K562 (cell line): ENCODE data around the gene BLTP3A. TPM values are rescaled to one million over a fixed set of nuclear protein-coding genes. Genes with fewer than 3 reads are reported as not detected.
A peak's percentile ranks its signal among the peaks of the same experiment; 100 is the strongest.

Source experiments
- ARID1B ChIP-seq: fragments of 450-650 bp; IDR thresholded peaks from 2 replicates; pipeline ENCODE4 v1.6.1; 2016; ENCODE audit warnings: antibody characterized with exemption, mild to moderate bottlenecking, inconsistent platforms
- BACH1 ChIP-seq: fragments of 200-800 bp; sonication (Bioruptor generic); IDR thresholded peaks from 2 replicates; pipeline ENCODE4 v1.6.1; 2016; ENCODE audit warnings: missing genetic modification characterization, missing compliant biosample characterization
- CREB1 ChIP-seq, 2 experiments: sonication (generic) in 1 of 2; formaldehyde crosslinking in 1 of 2; IDR thresholded peaks; 2 replicates each; pipeline versions ENCODE4 v1.6.1 to v1.8.0; 2012 to 2022; ENCODE audit warnings: inconsistent platforms in 1 of 2, mild to moderate bottlenecking in 1 of 2, missing genetic modification reagents in 1 of 2, moderate library complexity in 1 of 2
- CREM ChIP-seq: IDR thresholded peaks from 2 replicates; pipeline ENCODE4 v1.6.1; 2014; ENCODE audit warnings: antibody characterized with exemption, low read depth
- DMBX1 ChIP-seq: fragments of 250-450 bp; sonication (Bioruptor Pico); IDR thresholded peaks from 2 replicates; pipeline ENCODE4 v1.8.0; 2022; ENCODE audit warnings: inconsistent platforms, mild to moderate bottlenecking, moderate library complexity, borderline replicate concordance
- FOSL1 ChIP-seq: fragments of 200-800 bp; sonication (Bioruptor generic); conservative IDR thresholded peaks from 2 replicates; pipeline ENCODE4 v1.6.1; 2016; ENCODE audit warnings: missing genetic modification characterization, missing compliant biosample characterization
- FOXA1 ChIP-seq: fragments of 450-650 bp; IDR thresholded peaks from 2 replicates; pipeline ENCODE4 v1.6.1; 2016; ENCODE audit warnings: mild to moderate bottlenecking, borderline replicate concordance
- JUND ChIP-seq, 2 experiments: IDR thresholded peaks; 2 replicates in 1 of 2; 3 replicates in 1 of 2; pipeline ENCODE4 v1.6.1; 2011; ENCODE audit warnings: borderline replicate concordance in 2 of 2, low read depth in 2 of 2, low read length in 2 of 2, improper control_type of control experiment in 1 of 2, missing biosample characterization in 1 of 2, missing genetic modification characterization in 1 of 2, missing genetic modification reagents in 1 of 2
- MTA2 ChIP-seq: fragments of 450-650 bp; IDR thresholded peaks from 2 replicates; pipeline ENCODE4 v1.6.1; 2016; ENCODE audit warnings: low read depth
- NR4A1 ChIP-seq, 2 experiments: fragments of 250-450 bp in 1 of 2; fragments of 450-650 bp in 1 of 2; sonication (Bioruptor Pico) in 1 of 2; IDR thresholded peaks; 2 replicates each; pipeline versions ENCODE4 v1.4.0 to v1.6.1; 2016 to 2020; ENCODE audit warnings: mild to moderate bottlenecking in 2 of 2, missing compliant biosample characterization in 1 of 2, missing genetic modification characterization in 1 of 2, moderate library complexity in 1 of 2
- RBM39 ChIP-seq: fragments of 200-400 bp; formaldehyde crosslinking; optimal IDR thresholded peaks from 2 replicates; pipeline ENCODE3; 2018; ENCODE audit warnings: low read depth, low read length
- RNF2 ChIP-seq: sonication (generic); IDR thresholded peaks from 2 replicates; pipeline ENCODE4 v1.6.1; 2016
- SMARCE1 ChIP-seq: fragments of 450-650 bp; IDR thresholded peaks from 2 replicates; pipeline ENCODE4 v1.7.1; 2016; ENCODE audit warnings: mild to moderate bottlenecking
- SOX6 ChIP-seq: fragments of 450-650 bp; IDR thresholded peaks from 2 replicates; pipeline ENCODE4 v1.6.1; 2014; ENCODE audit warnings: mild to moderate bottlenecking
- STAT5B ChIP-seq: fragments of 250-450 bp; sonication (Bioruptor Pico); IDR thresholded peaks from 2 replicates; pipeline ENCODE4 v1.8.0; 2021; ENCODE audit warnings: mild to moderate bottlenecking, inconsistent platforms
- TAF1 ChIP-seq: IDR thresholded peaks from 2 replicates; pipeline ENCODE4 v1.6.1; 2011; ENCODE audit warnings: mild to moderate bottlenecking, low read length, moderate library complexity; ENCODE audit not compliant: insufficient read depth, control insufficient read depth, severe bottlenecking; ENCODE audit errors: extremely low read depth
- YY1 ChIP-seq, 3 experiments: IDR thresholded peaks; 2 replicates each; pipeline ENCODE4 v1.6.1; 2011; ENCODE audit warnings: low read length in 2 of 3, mild to moderate bottlenecking in 2 of 3, moderate library complexity in 2 of 3, borderline replicate concordance in 1 of 3, control low read depth in 1 of 3, low read depth in 1 of 3; ENCODE audit not compliant: insufficient read depth in 3 of 3, insufficient replicate concordance in 2 of 3, control insufficient read depth in 1 of 3, insufficient read length in 1 of 3; ENCODE audit errors: extremely low read depth in 1 of 3
- ZNF695 ChIP-seq: fragments of 450-650 bp; formaldehyde crosslinking; IDR thresholded peaks from 2 replicates; pipeline ENCODE4 v1.4.0; 2020; ENCODE audit warnings: mild to moderate bottlenecking, moderate library complexity
- ZNF830 ChIP-seq: fragments of 250-450 bp; sonication (Bioruptor Pico); IDR thresholded peaks from 2 replicates; pipeline ENCODE4 v1.5.0; 2021; ENCODE audit warnings: mild to moderate bottlenecking
- polyA plus RNA-seq, 8 experiments: library from polyadenylated mRNA; depleted of rRNA in 4 of 8; stranded (reverse) in 5 of 8; unstranded in 3 of 8; fragments of >200 nt; fragmentation: Nextera tagmentation in 2 of 8; fragmentation: Illumina TruSeq in 1 of 8; extraction: Ambion mirVana in 2 of 8; extraction: Trizol in 1 of 8; gene quantifications; 2 replicates each; pipeline versions ENCODE4 v1.2.1 to v1.2.3, GENCODE V29; 2011 to 2014; ENCODE audit warnings: inconsistent platforms in 1 of 8, missing spikeins in 1 of 8
- total RNA-seq, 7 experiments: library from RNA; depleted of rRNA in 6 of 7; stranded (reverse); fragments of >200 nt in 6 of 7; fragmentation: Illumina TruSeq in 2 of 7; extraction: Trizol in 2 of 7; gene quantifications; 2 replicates each; pipeline versions ENCODE4 v1.2.1 to v1.2.3, GENCODE V29; 2011 to 2021; ENCODE audit warnings: low replicate concordance in 1 of 7
- TF ChIP-seq, protein P1 (sequence below), 2 experiments: fragments of 450-650 bp in 1 of 2; sonication (generic) in 1 of 2; formaldehyde crosslinking in 1 of 2; IDR thresholded peaks in 1 of 2; conservative IDR thresholded peaks in 1 of 2; 2 replicates each; pipeline versions ENCODE4 v1.6.1 to v1.8.1; 2016 to 2023; ENCODE audit warnings: mild to moderate bottlenecking in 2 of 2, moderate library complexity in 2 of 2, inconsistent platforms in 1 of 2, missing genetic modification reagents in 1 of 2

The BLTP3A gene
- total and polyA plus RNA-seq, 9 of the 15 experiments (the other 6 are each of a cell fraction or from before 2014, with no cell fraction given), result 7.5 to 34.6 (median 15.5) TPM

DNA sequence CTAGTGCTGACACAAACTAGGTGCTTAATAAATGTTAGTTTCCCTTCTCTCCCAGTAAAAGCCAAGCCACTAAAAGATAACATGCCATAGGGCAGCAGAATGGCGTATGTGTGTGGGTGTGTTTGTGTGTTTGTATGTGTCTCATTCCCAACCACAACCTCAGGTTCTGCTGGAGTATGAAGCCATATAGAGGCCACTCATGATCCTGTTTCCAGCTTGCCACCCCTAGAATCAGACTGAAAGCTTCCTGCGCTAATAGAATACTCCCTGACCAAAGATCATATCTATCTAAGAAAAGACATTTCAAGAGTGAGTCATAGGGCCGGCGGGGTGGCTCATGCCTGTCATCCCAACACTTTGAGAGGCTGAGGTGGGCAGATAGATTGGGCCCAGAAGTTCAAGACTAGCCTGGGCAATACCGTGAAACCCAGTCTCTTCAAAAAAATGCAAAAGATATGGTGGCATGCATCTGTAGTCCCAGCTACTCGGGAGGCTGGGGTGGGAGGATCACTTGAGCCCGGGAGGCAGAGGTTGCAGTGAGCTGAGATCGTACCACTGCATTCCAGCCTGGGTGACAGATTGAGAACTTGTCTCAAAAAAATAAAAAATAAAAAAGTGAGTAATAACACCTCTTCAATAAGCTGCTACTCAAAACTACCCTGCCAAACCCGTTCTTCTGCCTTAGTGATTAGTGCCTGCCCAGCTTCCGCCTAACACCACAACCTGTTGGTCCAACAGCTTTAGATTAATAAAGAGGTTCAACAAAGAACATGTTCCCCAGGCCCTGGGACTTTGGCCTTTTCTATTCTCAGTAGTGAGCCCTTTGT lies 46.4 kb upstream of the BLTP3A start (continued):
- TF ChIP-seq TAF1 (no peak), JUND (IDR thresholded peaks at IDR 0.05; ENCODE audit: borderline replicate concordance, low read depth, low read length) (peak; percentile 99), JUND (tag; IDR thresholded peaks at IDR 0.05; ENCODE audit: borderline replicate concordance, low read depth, low read length) (peak; percentile 95; the same call in 2 of the 3 replicates), FOXA1 (no peak), CREB1 (IDR thresholded peaks at IDR 0.05) (peak; percentile 12; the same call in 1 of the 2 replicates), CREB1 (CRISPR knock-in tag; IDR thresholded peaks at IDR 0.05) (no peak), ZNF695 (CRISPR knock-in tag) (no peak), RNF2 (0 out of 2 replicates have a peak, but pooled peaks have one; percentile 43), YY1 (IDR thresholded peaks at IDR 0.05; ENCODE audit: borderline replicate concordance in 1 of 3, control insufficient read depth in 1 of 3, extremely low read depth in 1 of 3, insufficient read depth in 3 of 3, insufficient read length in 1 of 3, insufficient replicate concordance in 2 of 3, low read depth in 1 of 3, low read length in 2 of 3) (no peak), CREM (peak; percentile 20; the same call in 1 of the 2 replicates), FOSL1 (tag) (peak; percentile 99), SOX6 (peak; percentile 70), DMBX1 (CRISPR knock-in tag) (no peak; the same call in 1 of the 2 replicates), RBM39 (no peak), MTA2 (0 out of 2 replicates have a peak, but pooled peaks have one; percentile 21), BACH1 (no peak), ZNF830 (CRISPR knock-in tag) (no peak), NR4A1 (CRISPR knock-in tag; IDR thresholded peaks at IDR 0.05) (no peak), NR4A1 (tag; IDR thresholded peaks at IDR 0.05) (no peak), SMARCE1 (peak; percentile 97), STAT5B (CRISPR knock-in tag) (no peak), ARID1B (peak; percentile 91)
- TF ChIP-seq, protein P1, sequence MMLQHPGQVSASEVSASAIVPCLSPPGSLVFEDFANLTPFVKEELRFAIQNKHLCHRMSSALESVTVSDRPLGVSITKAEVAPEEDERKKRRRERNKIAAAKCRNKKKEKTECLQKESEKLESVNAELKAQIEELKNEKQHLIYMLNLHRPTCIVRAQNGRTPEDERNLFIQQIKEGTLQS (IDR thresholded peaks at IDR 0.05), result peak; percentile 98
- TF ChIP-seq, protein P1 (CRISPR knock-in tag; conservative IDR thresholded peaks at IDR 0.05), result peak; percentile 90
